WTC11 (cell line): ENCODE results near the gene TNK1. TPM values are rescaled to one million over a fixed set of nuclear protein-coding genes. Genes with fewer than 3 reads are reported as not detected.

Experiments used
- ATAC-seq: fragments of 200-7000 bp; cut with Tn5 transposase; 2 replicates; pipeline ENCODE4 v1.10.0; 2021; ENCODE audit warnings: mild to moderate bottlenecking, moderate library complexity
- CTCF ChIA-PET: fragments of 300-600 bp; sonication (Branson Sonifier 250); formaldehyde crosslinking; loops from one replicate; lab custom pipeline; 2021; ENCODE audit warnings: antibody characterized with exemption; lab: Charles Lee
- POLR2A ChIA-PET: fragments of 350-600 bp; sonication (Branson Sonifier 250); formaldehyde crosslinking; loops from one replicate; lab custom pipeline; 2021; ENCODE audit warnings: antibody characterized with exemption; lab: Charles Lee
- DNase-seq: peaks from one replicate; pipeline ENCODE4 v3.0.0; 2021; ENCODE audit warnings: low spot score
- H3K27ac Mint-ChIP-seq: 2 replicates; pipeline ENCODE4 v1.8.0; 2021; ENCODE audit warnings: mixed read lengths
- H3K27me3 Mint-ChIP-seq: 2 replicates; pipeline ENCODE4 v1.8.0; 2021; ENCODE audit warnings: low read depth, mild to moderate bottlenecking, moderate library complexity, mixed read lengths
- H3K36me3 Mint-ChIP-seq: 2 replicates; pipeline ENCODE4 v1.8.0; 2021; ENCODE audit warnings: mixed read lengths
- H3K4me1 Mint-ChIP-seq: 2 replicates; pipeline ENCODE4 v1.8.0; 2022; ENCODE audit warnings: mixed read lengths
- H3K4me3 Mint-ChIP-seq: 2 replicates; pipeline ENCODE4 v1.8.0; 2021; ENCODE audit warnings: mild to moderate bottlenecking, moderate library complexity, mixed read lengths
- H3K9me3 Mint-ChIP-seq: 2 replicates; pipeline ENCODE4 v1.8.0; 2021; ENCODE audit warnings: mixed read lengths
- ATF1 ChIP-seq: sonication (generic); formaldehyde crosslinking; IDR thresholded peaks from 2 replicates; pipeline ENCODE4 v1.8.1; 2023; ENCODE audit warnings: mild to moderate bottlenecking, moderate library complexity, missing genetic modification reagents
- ESRRA ChIP-seq: sonication (generic); formaldehyde crosslinking; IDR thresholded peaks from 2 replicates; pipeline ENCODE4 v1.8.1; 2022; ENCODE audit warnings: mild to moderate bottlenecking, missing genetic modification reagents, borderline replicate concordance
- ETV6 ChIP-seq: sonication (generic); formaldehyde crosslinking; IDR thresholded peaks from 2 replicates; pipeline ENCODE4 v1.8.1; 2022; ENCODE audit warnings: mild to moderate bottlenecking, missing genetic modification reagents
- FOXP4 ChIP-seq: sonication (generic); formaldehyde crosslinking; IDR thresholded peaks from 2 replicates; pipeline ENCODE4 v1.8.0; 2022; ENCODE audit warnings: mild to moderate bottlenecking, missing genetic modification reagents
- IRF2 ChIP-seq: sonication (generic); formaldehyde crosslinking; IDR thresholded peaks from 2 replicates; pipeline ENCODE4 v1.8.0; 2022; ENCODE audit warnings: low read depth, missing genetic modification reagents, borderline replicate concordance
- NR3C1 ChIP-seq: sonication (generic); formaldehyde crosslinking; conservative IDR thresholded peaks from 2 replicates; pipeline ENCODE4 v1.8.1; 2023; ENCODE audit warnings: low read depth, mild to moderate bottlenecking, missing genetic modification reagents
- OVOL2 ChIP-seq: fragments of 250-450 bp; sonication (Bioruptor Pico); IDR thresholded peaks from 2 replicates; pipeline ENCODE4 v1.9.0; 2021; ENCODE audit warnings: mild to moderate bottlenecking, borderline replicate concordance
- SOX15 ChIP-seq: fragments of 250-450 bp; sonication (Bioruptor Pico); IDR thresholded peaks from 2 replicates; pipeline ENCODE4 v1.9.0; 2021; ENCODE audit warnings: mild to moderate bottlenecking
- ZNF219 ChIP-seq: sonication (generic); formaldehyde crosslinking; IDR thresholded peaks from 2 replicates; pipeline ENCODE4 v1.8.0; 2023; ENCODE audit warnings: missing genetic modification reagents, mild to moderate bottlenecking, borderline replicate concordance
- ZNF425 ChIP-seq: fragments of 250-450 bp; sonication (Bioruptor Pico); conservative IDR thresholded peaks from 2 replicates; pipeline ENCODE4 v1.9.0; 2021; ENCODE audit warnings: mild to moderate bottlenecking
- total RNA-seq: library from RNA; stranded (reverse); gene quantifications from 3 replicates; pipeline ENCODE4 v1.2.3, GENCODE V29; 2021
- TF ChIP-seq, protein P1 (sequence below): sonication (generic); formaldehyde crosslinking; IDR thresholded peaks from 2 replicates; pipeline ENCODE4 v1.8.0; 2022; ENCODE audit warnings: missing genetic modification reagents
- TF ChIP-seq, protein P2 (sequence below): sonication (generic); formaldehyde crosslinking; conservative IDR thresholded peaks from 2 replicates; pipeline ENCODE4 v1.8.1; 2022; ENCODE audit warnings: mild to moderate bottlenecking, missing genetic modification reagents
- TF ChIP-seq, protein P3 (sequence below): sonication (generic); formaldehyde crosslinking; IDR thresholded peaks from 2 replicates; pipeline ENCODE4 v1.8.1; 2023; ENCODE audit warnings: mild to moderate bottlenecking, missing genetic modification reagents, borderline replicate concordance

Gene TNK1
- total RNA-seq, 1 experiment from 2014 or later, result 9.3 TPM

DNA sequence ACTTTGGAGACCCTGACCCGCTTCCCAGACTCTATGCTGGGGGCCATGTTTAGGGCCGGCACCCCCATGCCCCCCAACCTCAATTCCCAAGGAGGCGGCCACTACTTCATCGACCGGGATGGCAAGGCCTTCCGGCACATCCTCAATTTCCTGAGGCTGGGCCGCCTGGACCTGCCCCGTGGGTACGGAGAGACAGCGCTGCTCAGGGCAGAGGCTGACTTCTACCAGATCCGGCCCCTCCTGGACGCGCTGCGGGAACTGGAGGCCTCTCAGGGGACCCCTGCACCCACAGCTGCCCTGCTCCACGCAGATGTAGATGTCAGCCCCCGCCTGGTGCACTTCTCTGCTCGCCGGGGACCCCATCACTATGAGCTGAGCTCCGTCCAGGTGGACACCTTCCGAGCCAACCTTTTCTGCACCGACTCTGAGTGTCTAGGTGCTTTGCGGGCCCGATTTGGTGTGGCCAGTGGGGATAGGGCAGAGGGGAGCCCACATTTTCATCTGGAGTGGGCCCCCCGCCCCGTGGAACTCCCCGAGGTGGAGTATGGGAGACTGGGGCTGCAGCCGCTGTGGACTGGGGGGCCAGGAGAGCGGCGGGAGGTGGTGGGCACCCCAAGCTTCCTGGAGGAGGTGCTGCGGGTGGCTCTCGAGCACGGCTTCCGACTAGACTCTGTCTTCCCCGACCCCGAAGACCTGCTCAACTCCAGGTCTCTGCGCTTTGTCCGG, 27.8 kb upstream of the TNK1 start:
- H3K4me1 Mint-ChIP-seq, result peaks cover 33% of the 10 kb centered on the region
- H3K9me3 Mint-ChIP-seq, result no peaks in the 10 kb centered on the region

More for the DNA sequence above, 27.8 kb upstream of the TNK1 start:
- Mint-ChIP-seq H3K4me3 (peak overlapping the region; percentile 81), H3K27ac (peak overlapping the region; percentile 60; the same call in 1 of the 2 replicates), H3K27me3 (peaks cover 12% of the 10 kb centered on the region), H3K36me3 (no peaks in the 10 kb centered on the region)
- no peak for TF ChIP-seq ZNF425 (CRISPR knock-in tag)
- TF ChIP-seq, protein P1, sequence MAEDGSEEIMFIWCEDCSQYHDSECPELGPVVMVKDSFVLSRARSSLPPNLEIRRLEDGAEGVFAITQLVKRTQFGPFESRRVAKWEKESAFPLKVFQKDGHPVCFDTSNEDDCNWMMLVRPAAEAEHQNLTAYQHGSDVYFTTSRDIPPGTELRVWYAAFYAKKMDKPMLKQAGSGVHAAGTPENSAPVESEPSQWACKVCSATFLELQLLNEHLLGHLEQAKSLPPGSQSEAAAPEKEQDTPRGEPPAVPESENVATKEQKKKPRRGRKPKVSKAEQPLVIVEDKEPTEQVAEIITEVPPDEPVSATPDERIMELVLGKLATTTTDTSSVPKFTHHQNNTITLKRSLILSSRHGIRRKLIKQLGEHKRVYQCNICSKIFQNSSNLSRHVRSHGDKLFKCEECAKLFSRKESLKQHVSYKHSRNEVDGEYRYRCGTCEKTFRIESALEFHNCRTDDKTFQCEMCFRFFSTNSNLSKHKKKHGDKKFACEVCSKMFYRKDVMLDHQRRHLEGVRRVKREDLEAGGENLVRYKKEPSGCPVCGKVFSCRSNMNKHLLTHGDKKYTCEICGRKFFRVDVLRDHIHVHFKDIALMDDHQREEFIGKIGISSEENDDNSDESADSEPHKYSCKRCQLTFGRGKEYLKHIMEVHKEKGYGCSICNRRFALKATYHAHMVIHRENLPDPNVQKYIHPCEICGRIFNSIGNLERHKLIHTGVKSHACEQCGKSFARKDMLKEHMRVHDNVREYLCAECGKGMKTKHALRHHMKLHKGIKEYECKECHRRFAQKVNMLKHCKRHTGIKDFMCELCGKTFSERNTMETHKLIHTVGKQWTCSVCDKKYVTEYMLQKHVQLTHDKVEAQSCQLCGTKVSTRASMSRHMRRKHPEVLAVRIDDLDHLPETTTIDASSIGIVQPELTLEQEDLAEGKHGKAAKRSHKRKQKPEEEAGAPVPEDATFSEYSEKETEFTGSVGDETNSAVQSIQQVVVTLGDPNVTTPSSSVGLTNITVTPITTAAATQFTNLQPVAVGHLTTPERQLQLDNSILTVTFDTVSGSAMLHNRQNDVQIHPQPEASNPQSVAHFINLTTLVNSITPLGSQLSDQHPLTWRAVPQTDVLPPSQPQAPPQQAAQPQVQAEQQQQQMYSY, result no peak
- no peak for TF ChIP-seq ATF1 (CRISPR knock-in tag)
- TF ChIP-seq IRF2 (CRISPR knock-in tag), result no peak
- no peak for TF ChIP-seq NR3C1 (CRISPR knock-in tag)
- TF ChIP-seq, protein P2, sequence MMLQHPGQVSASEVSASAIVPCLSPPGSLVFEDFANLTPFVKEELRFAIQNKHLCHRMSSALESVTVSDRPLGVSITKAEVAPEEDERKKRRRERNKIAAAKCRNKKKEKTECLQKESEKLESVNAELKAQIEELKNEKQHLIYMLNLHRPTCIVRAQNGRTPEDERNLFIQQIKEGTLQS (CRISPR knock-in tag), result no peak
- TF ChIP-seq ETV6 (CRISPR knock-in tag), result no peak
- no peak for TF ChIP-seq ESRRA (CRISPR knock-in tag)
- no peak for TF ChIP-seq FOXP4 (CRISPR knock-in tag)
- no peak for TF ChIP-seq ZNF219 (CRISPR knock-in tag)
- no peak for TF ChIP-seq OVOL2 (CRISPR knock-in tag)
- TF ChIP-seq, protein P3, sequence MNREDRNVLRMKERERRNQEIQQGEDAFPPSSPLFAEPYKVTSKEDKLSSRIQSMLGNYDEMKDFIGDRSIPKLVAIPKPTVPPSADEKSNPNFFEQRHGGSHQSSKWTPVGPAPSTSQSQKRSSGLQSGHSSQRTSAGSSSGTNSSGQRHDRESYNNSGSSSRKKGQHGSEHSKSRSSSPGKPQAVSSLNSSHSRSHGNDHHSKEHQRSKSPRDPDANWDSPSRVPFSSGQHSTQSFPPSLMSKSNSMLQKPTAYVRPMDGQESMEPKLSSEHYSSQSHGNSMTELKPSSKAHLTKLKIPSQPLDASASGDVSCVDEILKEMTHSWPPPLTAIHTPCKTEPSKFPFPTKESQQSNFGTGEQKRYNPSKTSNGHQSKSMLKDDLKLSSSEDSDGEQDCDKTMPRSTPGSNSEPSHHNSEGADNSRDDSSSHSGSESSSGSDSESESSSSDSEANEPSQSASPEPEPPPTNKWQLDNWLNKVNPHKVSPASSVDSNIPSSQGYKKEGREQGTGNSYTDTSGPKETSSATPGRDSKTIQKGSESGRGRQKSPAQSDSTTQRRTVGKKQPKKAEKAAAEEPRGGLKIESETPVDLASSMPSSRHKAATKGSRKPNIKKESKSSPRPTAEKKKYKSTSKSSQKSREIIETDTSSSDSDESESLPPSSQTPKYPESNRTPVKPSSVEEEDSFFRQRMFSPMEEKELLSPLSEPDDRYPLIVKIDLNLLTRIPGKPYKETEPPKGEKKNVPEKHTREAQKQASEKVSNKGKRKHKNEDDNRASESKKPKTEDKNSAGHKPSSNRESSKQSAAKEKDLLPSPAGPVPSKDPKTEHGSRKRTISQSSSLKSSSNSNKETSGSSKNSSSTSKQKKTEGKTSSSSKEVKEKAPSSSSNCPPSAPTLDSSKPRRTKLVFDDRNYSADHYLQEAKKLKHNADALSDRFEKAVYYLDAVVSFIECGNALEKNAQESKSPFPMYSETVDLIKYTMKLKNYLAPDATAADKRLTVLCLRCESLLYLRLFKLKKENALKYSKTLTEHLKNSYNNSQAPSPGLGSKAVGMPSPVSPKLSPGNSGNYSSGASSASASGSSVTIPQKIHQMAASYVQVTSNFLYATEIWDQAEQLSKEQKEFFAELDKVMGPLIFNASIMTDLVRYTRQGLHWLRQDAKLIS (CRISPR knock-in tag), result no peak
- no peak for TF ChIP-seq SOX15 (CRISPR knock-in tag)
- no peak for ATAC-seq
- no peak for DNase-seq
- ChIA-PET POLR2A (interaction anchor here (0.9 to 1.3 kb wide), 2 partner anchors 51 to 70 kb away, joined by 3 to 4 read pairs; partner anchors contain the start of gene TMEM256), CTCF (interaction anchor here (0.6 to 6.6 kb wide), 14 partner anchors 15 to 857 kb away, joined by 3 to 69 read pairs (median 3); partner anchors contain the start of genes ACAP1, NEURL4, PLSCR3 and TMEM102)
